HepG2 (cell line): ENCODE results near the gene TSC22D4. TPM values are rescaled to one million over a fixed set of nuclear protein-coding genes. Genes with fewer than 3 reads are reported as not detected.

Experiments
- ATAC-seq: fragments of 200-7000 bp; cut with Tn5 transposase; 3 replicates; pipeline ENCODE4 v1.9.1; 2020; ENCODE audit warnings: mild to moderate bottlenecking, moderate library complexity
- BruUV-seq: library from RNA; stranded (reverse); fragments of 400-500 nt; replicated peaks from 2 replicates; lab custom pipeline; 2021; lab: Mats Ljungman, UMichigan
- CTCF ChIA-PET: fragments of 300-600 bp; formaldehyde crosslinking; extraction: SDS; loops from one replicate; lab custom pipeline; 2021; ENCODE audit warnings: low total read pairs, inconsistent platforms, low intra/inter-chr PET ratio; lab: Yijun Ruan, JAX
- POLR2A ChIA-PET: fragments of 350-600 bp; sonication (Branson Sonifier 250); formaldehyde crosslinking; loops from one replicate; lab custom pipeline; 2020; ENCODE audit warnings: antibody characterized with exemption, inconsistent platforms; lab: Yijun Ruan, JAX
- DNase-seq: peaks from one replicate; pipeline ENCODE4 v3.0.0-alpha.2; 2015; ENCODE audit warnings: low spot score
- FAIRE-seq: peaks from 3 replicates; lab custom pipeline; 2011; peaks lifted over from hg19 to GRCh38; lab: Jason Lieb, UNC
- H2AFZ ChIP-seq: one replicate; pipeline ENCODE4 v1.6.1; 2011; ENCODE audit warnings: low read length, inconsistent platforms
- H3K27ac ChIP-seq: fragments of 300-600 bp; 3 replicates; pipeline ENCODE4 v1.8.0; 2011; ENCODE audit warnings: mixed run types, mild to moderate bottlenecking, mixed read lengths, low read length, inconsistent platforms; ENCODE audit not compliant: insufficient read depth; ENCODE audit errors: extremely low read length
- H3K27me3 ChIP-seq, 2 experiments: fragments of 200-600 bp in 1 of 2; 2 replicates in 1 of 2; 3 replicates in 1 of 2; pipeline versions ENCODE4 v1.6.0 to v1.8.0; 2011; ENCODE audit warnings: low read length in 2 of 2, mild to moderate bottlenecking in 2 of 2, moderate library complexity in 2 of 2, inconsistent platforms in 1 of 2; ENCODE audit not compliant: insufficient read depth in 2 of 2, control insufficient read depth in 1 of 2
- H3K36me3 ChIP-seq, 2 experiments: fragments of 200-600 bp in 1 of 2; replicated peaks in 1 of 2; 2 replicates in 1 of 2; 3 replicates in 1 of 2; pipeline versions ENCODE4 v1.5.1 to v1.8.0; 2011; ENCODE audit warnings: low read length in 2 of 2, inconsistent platforms in 1 of 2; ENCODE audit not compliant: insufficient read depth in 2 of 2, control insufficient read depth in 1 of 2
- H3K4me1 ChIP-seq: 2 replicates; pipeline ENCODE4 v1.5.1; 2012; ENCODE audit warnings: low read length, inconsistent platforms; ENCODE audit not compliant: insufficient read depth
- H3K4me2 ChIP-seq: 2 replicates; pipeline ENCODE4 v1.6.0; 2011; ENCODE audit warnings: low read depth, low read length, inconsistent platforms
- H3K4me3 ChIP-seq, 3 experiments: fragments of 200-600 bp in 1 of 3; sonication (generic), shearing (Covaris generic) in 1 of 3; replicated peaks in 1 of 3; 2 replicates each; pipeline ENCODE4 v1.5.1; 2011 to 2016; ENCODE audit warnings: low read length in 3 of 3, inconsistent platforms in 2 of 3, low read depth in 2 of 3, mild to moderate bottlenecking in 2 of 3, control low read depth in 1 of 3, mixed read lengths in 1 of 3; ENCODE audit not compliant: insufficient read depth in 1 of 3
- H3K79me2 ChIP-seq: one replicate; pipeline ENCODE4 v1.6.1; 2011; ENCODE audit warnings: low read length, inconsistent platforms; ENCODE audit not compliant: insufficient read depth
- H3K9ac ChIP-seq: 2 replicates; pipeline ENCODE4 v1.6.0; 2011; ENCODE audit warnings: mild to moderate bottlenecking, low read depth, low read length, inconsistent platforms; ENCODE audit not compliant: insufficient read depth
- H3K9me3 ChIP-seq: 2 replicates; pipeline ENCODE4 v1.5.1; 2012; ENCODE audit warnings: mild to moderate bottlenecking, low read length
- H4K20me1 ChIP-seq: 2 replicates; pipeline ENCODE4 v1.6.0; 2011; ENCODE audit warnings: inconsistent platforms, mild to moderate bottlenecking, low read length, moderate library complexity; ENCODE audit not compliant: insufficient read depth
- CHD4 ChIP-seq: fragments of 200-600 bp; sonication (generic); IDR thresholded peaks from 2 replicates; pipeline ENCODE4 v1.7.0; 2017; ENCODE audit warnings: mild to moderate bottlenecking, low read length, borderline replicate concordance
- HOXA7 ChIP-seq: sonication (generic); formaldehyde crosslinking; IDR thresholded peaks from 2 replicates; pipeline ENCODE4 v1.8.1; 2022; ENCODE audit warnings: mild to moderate bottlenecking, missing genetic modification reagents, moderate library complexity
- MTF2 ChIP-seq: sonication (generic); formaldehyde crosslinking; IDR thresholded peaks from 2 replicates; pipeline ENCODE4 v1.5.0; 2020; ENCODE audit warnings: missing genetic modification reagents, borderline replicate concordance
- NCOA2 ChIP-seq: sonication (generic); formaldehyde crosslinking; IDR thresholded peaks from 2 replicates; pipeline ENCODE4 v1.8.0; 2022; ENCODE audit warnings: inconsistent platforms
- NKX3-1 ChIP-seq: sonication (generic); formaldehyde crosslinking; IDR thresholded peaks from 2 replicates; pipeline ENCODE4 v1.5.0; 2020; ENCODE audit warnings: missing genetic modification reagents
- NR3C1 ChIP-seq: sonication (generic); formaldehyde crosslinking; IDR thresholded peaks from 2 replicates; pipeline ENCODE4 v1.4.0; 2020; ENCODE audit warnings: missing genetic modification reagents
- NRL ChIP-seq: sonication (generic); formaldehyde crosslinking; IDR thresholded peaks from 2 replicates; pipeline ENCODE4 v1.5.0; 2020; ENCODE audit warnings: missing genetic modification reagents, mild to moderate bottlenecking, moderate library complexity, borderline replicate concordance
- PRMT3 ChIP-seq: sonication (generic); formaldehyde crosslinking; IDR thresholded peaks from 2 replicates; pipeline ENCODE4 v1.8.1; 2022; ENCODE audit warnings: low read depth, mild to moderate bottlenecking, moderate library complexity, missing genetic modification reagents, borderline replicate concordance
- ZFP62 ChIP-seq: sonication (generic); formaldehyde crosslinking; IDR thresholded peaks from 2 replicates; pipeline ENCODE4 v1.4.0; 2020; ENCODE audit warnings: missing genetic modification reagents
- ZFY ChIP-seq: sonication (generic); formaldehyde crosslinking; IDR thresholded peaks from 2 replicates; pipeline ENCODE4 v1.4.0; 2020; ENCODE audit warnings: missing genetic modification reagents
- ZSCAN22 ChIP-seq: sonication (generic); formaldehyde crosslinking; IDR thresholded peaks from 2 replicates; pipeline ENCODE4 v1.4.0; 2020; ENCODE audit warnings: mild to moderate bottlenecking, missing genetic modification reagents
- WGBS: methylation state at CpG from one replicate; pipeline ENCODE4 v1.1.6; 2017; ENCODE audit warnings: low lambda C conversion rate; 5-methylcytosine and 5-hydroxymethylcytosine counted together
- in situ Hi-C: cut with HindIII; loops from 2 replicates; pipeline ENCODE4 v1.10.0; 2017; ENCODE audit warnings: low pct_unique_long_range_greater_than_20kb; ENCODE audit not compliant: extremely low pct_ligation_motif_present
- intact Hi-C: fragments of 100-400 bp; cut with micrococcal nuclease; formaldehyde crosslinking; loops from one replicate; pipeline ENCODE4 v1.10.0; 2022; ENCODE audit not compliant: unreplicated experiment
- polyA plus RNA-seq, 8 experiments: library from polyadenylated mRNA; depleted of rRNA in 3 of 8; stranded (reverse) in 7 of 8; unstranded in 1 of 8; fragments of >200 nt; fragmentation: Illumina TruSeq in 4 of 8; extraction: Trizol in 4 of 8; gene quantifications; 2 replicates each; pipeline versions ENCODE4 v1.2.1 to v1.2.3, GENCODE V29; 2011 to 2016; ENCODE audit warnings: low read depth in 4 of 8, missing spikeins in 1 of 8, mixed read lengths in 1 of 8; ENCODE audit not compliant: insufficient read depth in 1 of 8
- total RNA-seq, 5 experiments: library from RNA; depleted of rRNA; stranded (reverse); fragments of >200 nt; fragmentation: Illumina TruSeq; extraction: Trizol; gene quantifications; 2 replicates each; pipeline ENCODE4 v1.2.3, GENCODE V29; 2016; ENCODE audit warnings: low read depth in 1 of 5
- TF ChIP-seq, protein P1 (sequence below): sonication (generic); formaldehyde crosslinking; IDR thresholded peaks from 2 replicates; pipeline ENCODE4 v1.8.0; 2022; ENCODE audit warnings: missing genetic modification reagents, mild to moderate bottlenecking, inconsistent platforms, borderline replicate concordance

TSC22D4 gene
- total and polyA plus RNA-seq, 2 of the 13 experiments (the other 11 are each of a cell fraction or from before 2014, with no cell fraction given) = 7.7 to 8.7 TPM

DNA sequence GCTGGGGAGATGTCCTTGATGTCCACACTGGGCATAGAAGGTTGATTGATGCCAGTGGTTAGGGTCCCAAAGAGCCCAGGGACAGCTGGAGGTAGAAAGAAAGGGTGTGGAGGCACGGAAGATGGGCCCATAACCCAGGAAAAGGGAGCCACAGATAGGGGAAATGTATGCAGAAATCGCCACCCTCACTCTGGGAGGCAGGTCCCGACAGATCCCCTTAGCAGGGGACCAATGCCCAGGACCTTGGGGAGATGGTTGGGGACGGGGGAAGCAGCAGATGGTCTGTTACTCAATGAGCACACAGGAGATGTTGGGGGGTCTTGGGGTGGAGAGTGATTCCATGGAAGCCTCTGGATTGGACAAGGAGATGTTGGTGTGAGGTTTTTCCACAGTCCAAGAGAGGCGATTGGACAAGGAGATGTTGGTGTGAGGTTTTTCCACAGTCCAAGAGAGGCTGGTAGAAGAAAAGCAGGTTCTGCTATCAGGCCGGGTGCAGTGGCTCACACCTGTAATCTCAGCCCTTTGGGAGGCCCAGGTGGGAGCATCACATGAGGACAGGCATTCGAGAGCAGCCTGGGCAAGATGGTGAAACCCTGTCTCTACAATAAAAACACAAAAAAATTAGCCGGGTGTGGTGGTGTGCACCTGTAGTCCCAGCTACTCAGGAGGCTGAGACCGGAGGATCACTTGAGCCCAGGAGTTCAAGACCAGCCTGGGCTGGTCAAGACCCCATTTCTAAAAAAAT is 35.7 kb downstream of the TSC22D4 start:
- H3K4me3 ChIP-seq = no peak overlapping the region
- no peaks in the 10 kb centered on the region for H3K36me3 ChIP-seq
- ATAC-seq (no peak), FAIRE-seq (no peak), DNase-seq (no peak)
- peaks cover 48% of the 10 kb centered on the region for H3K4me1 ChIP-seq
- WGBS = 96% methylated on average over 9 of the region's 9 CpGs
- H2AFZ ChIP-seq = no peak overlapping the region
- H4K20me1 ChIP-seq = no peaks in the 10 kb centered on the region
- TF ChIP-seq ZFY (CRISPR knock-in tag) (no peak), NRL (CRISPR knock-in tag) (0 out of 2 replicates have a peak, but pooled peaks have one; percentile 16), HOXA7 (no peak)
- BruUV-seq = no TSS peak
- H3K79me2 ChIP-seq = no peaks in the 10 kb centered on the region
- peak overlapping the region; percentile 69; the same call in 1 of the 2 replicates for H3K9ac ChIP-seq
- no peaks in the 10 kb centered on the region for H3K9me3 ChIP-seq
- no peaks in the 10 kb centered on the region for H3K27me3 ChIP-seq
- intact Hi-C loops = no loop called here
- H3K4me2 ChIP-seq = no peak overlapping the region
- ChIA-PET CTCF (no interaction called here), POLR2A (interaction anchor here (1.1 to 6.6 kb wide), 6 partner anchors 9 to 343 kb away, joined by 3 to 199 read pairs (median 16); partner anchors contain the start of genes MEPCE, PPP1R35 and ZCWPW1)
- H3K27ac ChIP-seq = peak overlapping the region; percentile 94
- in situ Hi-C loops = no loop called here

DNA sequence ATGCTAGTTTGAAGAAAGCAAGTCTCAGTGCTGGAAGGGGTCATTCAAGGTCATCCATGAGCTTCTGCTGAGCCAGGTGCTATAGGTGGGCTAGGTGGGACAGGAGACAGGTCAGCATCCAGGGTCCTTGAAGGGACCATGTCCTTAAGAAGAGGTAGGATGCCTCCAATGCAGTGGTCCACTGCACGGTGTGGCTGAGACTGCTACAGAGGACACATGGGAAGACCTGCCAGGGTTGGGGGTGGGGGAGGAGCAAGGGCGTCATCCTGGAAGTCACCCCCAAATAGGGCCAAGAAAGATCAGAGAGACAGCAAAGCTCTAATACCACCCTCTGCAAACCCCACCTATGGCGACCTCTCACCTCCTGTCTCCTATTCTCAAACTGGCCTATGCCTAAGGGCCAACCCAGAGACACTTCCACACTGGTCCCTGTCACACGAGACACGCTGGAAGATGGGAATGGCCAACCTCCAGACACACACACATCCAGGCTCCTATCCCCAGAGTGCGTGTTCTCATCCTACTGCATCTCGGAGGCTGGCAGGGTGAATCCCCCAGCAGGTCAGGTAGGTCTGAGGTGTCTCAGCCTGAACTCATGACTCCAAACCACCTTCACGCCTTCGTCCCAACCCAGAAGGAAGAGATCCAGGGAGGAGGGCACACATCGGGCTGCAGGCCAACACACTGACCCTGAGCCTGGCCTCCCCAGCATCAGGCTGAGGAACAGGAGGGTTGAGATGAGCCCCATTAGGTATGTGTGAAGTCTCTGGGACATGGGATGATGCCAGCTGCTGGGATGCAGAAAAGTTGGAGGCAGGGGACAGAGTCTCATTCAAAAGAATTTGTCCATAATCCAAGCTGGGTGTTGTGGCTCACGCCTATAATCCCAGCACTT is 37.1 kb downstream of the TSC22D4 start:
- POLR2A ChIA-PET = interaction anchor here (1.1 to 6.6 kb wide), 4 partner anchors 12 to 231 kb away, joined by 3 to 199 read pairs (median 22); partner anchors contain the start of genes FBXO24, GNB2, LRCH4 and MEPCE
- no peak overlapping the region for H3K4me2 ChIP-seq
- no peak overlapping the region for H3K27ac ChIP-seq
- DNase-seq = no peak
- no peaks in the 10 kb centered on the region for H3K36me3 ChIP-seq
- no peak overlapping the region for H2AFZ ChIP-seq
- H3K9me3 ChIP-seq = no peaks in the 10 kb centered on the region
- CTCF ChIA-PET = no interaction called here
- H3K27me3 ChIP-seq = no peaks in the 10 kb centered on the region
- H4K20me1 ChIP-seq = no peaks in the 10 kb centered on the region
- TF ChIP-seq NCOA2 (CRISPR knock-in tag) (no peak), NKX3-1 (no peak), CHD4 (no peak), PRMT3 (CRISPR knock-in tag) (no peak), NR3C1 (CRISPR knock-in tag) (no peak), ZFP62 (CRISPR knock-in tag) (no peak), ZSCAN22 (CRISPR knock-in tag) (no peak), MTF2 (CRISPR knock-in tag) (no peak)
- TF ChIP-seq, protein P1, sequence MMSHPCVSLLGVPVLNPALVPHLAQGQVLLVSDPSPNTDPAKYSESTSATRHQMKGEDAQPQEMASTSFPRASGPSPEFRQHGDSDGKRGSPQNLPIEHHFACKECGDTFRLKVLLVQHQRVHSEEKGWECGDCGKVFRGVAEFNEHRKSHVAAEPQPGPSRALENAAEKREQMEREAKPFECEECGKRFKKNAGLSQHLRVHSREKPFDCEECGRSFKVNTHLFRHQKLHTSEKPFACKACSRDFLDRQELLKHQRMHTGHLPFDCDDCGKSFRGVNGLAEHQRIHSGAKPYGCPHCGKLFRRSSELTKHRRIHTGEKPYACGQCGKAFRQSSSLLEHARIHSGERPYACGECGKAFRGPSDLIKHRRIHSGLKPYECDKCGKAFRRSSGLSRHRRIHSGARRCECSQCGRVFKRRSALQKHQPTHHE (CRISPR knock-in tag) = no peak
- TF ChIP-seq, all 625 proteins: peak for 0
- no peak overlapping the region for H3K4me3 ChIP-seq
- intact Hi-C loops = no loop called here
- FAIRE-seq (no peak), ATAC-seq (no peak)
- H3K79me2 ChIP-seq = no peaks in the 10 kb centered on the region
- H3K4me1 ChIP-seq = peaks cover 60% of the 10 kb centered on the region
- 92% methylated on average over 11 of the region's 11 CpGs for WGBS
- in situ Hi-C loops = no loop called here
- no TSS peak for BruUV-seq
- no peak overlapping the region for H3K9ac ChIP-seq
